Neural cell (in vitro differentiated cells): ENCODE results near the gene DOK6. TPM values are rescaled to one million over a fixed set of nuclear protein-coding genes. Genes with fewer than 3 reads are reported as not detected.

Experiments
- H2AFZ ChIP-seq: fragments of 200-600, 300-800 bp; sonication (generic), shearing (Covaris generic); 2 replicates; pipeline ENCODE4 v1.6.0; 2014; ENCODE audit warnings: low read depth, mild to moderate bottlenecking, antibody characterized with exemption, low read length, moderate library complexity
- H3F3A ChIP-seq: fragments of 200-600 bp; shearing (Covaris generic); 2 replicates; pipeline ENCODE4 v1.6.1; 2016; ENCODE audit warnings: mild to moderate bottlenecking, moderate library complexity, mixed read lengths, antibody characterized with exemption, low read length; ENCODE audit not compliant: insufficient read depth, poor library complexity, severe bottlenecking
- H3K27ac ChIP-seq: fragments of 200-600, 300-800 bp; sonication (generic), shearing (Covaris generic); 2 replicates; pipeline ENCODE4 v1.5.1; 2014; ENCODE audit warnings: mild to moderate bottlenecking, low read length, moderate library complexity
- H3K27me3 ChIP-seq: fragments of 300-800, 200-600 bp; sonication (generic), shearing (Covaris generic); 2 replicates; pipeline ENCODE4 v1.6.0; 2014; ENCODE audit warnings: mild to moderate bottlenecking, low read depth, low read length, moderate library complexity; ENCODE audit not compliant: insufficient read depth
- H3K36me3 ChIP-seq: fragments of 300-800, 200-600 bp; sonication (generic), shearing (Covaris generic); 2 replicates; pipeline ENCODE4 v1.5.1; 2014; ENCODE audit warnings: mild to moderate bottlenecking, antibody characterized with exemption, low read length, moderate library complexity; ENCODE audit not compliant: insufficient read depth
- H3K4me2 ChIP-seq: fragments of 300-800, 200-600 bp; sonication (generic), shearing (Covaris generic); 2 replicates; pipeline ENCODE4 v1.6.0; 2014; ENCODE audit warnings: mild to moderate bottlenecking, low read length
- H3K4me3 ChIP-seq: fragments of 300-800, 200-600 bp; sonication (generic), shearing (Covaris generic); 2 replicates; pipeline ENCODE4 v1.5.1; 2014; ENCODE audit warnings: mild to moderate bottlenecking, low read length, moderate library complexity
- H3K79me2 ChIP-seq: fragments of 200-600 bp; shearing (Covaris generic); replicated peaks from 2 replicates; pipeline ENCODE4 v1.6.0; 2014; ENCODE audit warnings: mild to moderate bottlenecking, low read length, moderate library complexity; ENCODE audit not compliant: insufficient read depth
- H3K9ac ChIP-seq: fragments of 300-800, 200-600 bp; sonication (generic), shearing (Covaris generic); 2 replicates; pipeline ENCODE4 v1.6.1; 2016; ENCODE audit warnings: mild to moderate bottlenecking, low read length, mixed read lengths
- H3K9me2 ChIP-seq: fragments of 200-600 bp; shearing (Covaris generic); 2 replicates; pipeline ENCODE4 v1.6.1; 2016; ENCODE audit warnings: mild to moderate bottlenecking, low read length, mixed read lengths; ENCODE audit not compliant: insufficient read depth
- H3K9me3 ChIP-seq: fragments of 200-600, 300-800 bp; sonication (generic), shearing (Covaris generic); 2 replicates; pipeline ENCODE4 v1.6.1; 2016; ENCODE audit warnings: mild to moderate bottlenecking, mixed run types, low read length, moderate library complexity, mixed read lengths
- H4K20me1 ChIP-seq: fragments of 200-600 bp; shearing (Covaris generic); 2 replicates; pipeline ENCODE4 v1.6.1; 2016; ENCODE audit warnings: mild to moderate bottlenecking, mixed run types; ENCODE audit not compliant: insufficient read depth
- CTCF ChIP-seq: fragments of 450-650 bp; IDR thresholded peaks from 2 replicates; pipeline ENCODE4 v1.5.1; 2014; ENCODE audit warnings: antibody characterized with exemption, mild to moderate bottlenecking, moderate library complexity; ENCODE audit not compliant: poor library complexity, severe bottlenecking
- EP300 ChIP-seq: fragments of 450-650 bp; conservative IDR thresholded peaks from 2 replicates; pipeline ENCODE4 v1.6.1; 2014; ENCODE audit warnings: antibody characterized with exemption, mild to moderate bottlenecking, moderate library complexity; ENCODE audit not compliant: poor library complexity, severe bottlenecking
- EZH2 ChIP-seq: fragments of 200-600, 300-800 bp; shearing (Covaris generic), sonication (generic); IDR thresholded peaks from 2 replicates; pipeline ENCODE4 v1.6.1; 2014; ENCODE audit warnings: antibody characterized with exemption, low read length, borderline replicate concordance, mild to moderate bottlenecking; ENCODE audit not compliant: insufficient read depth, poor library complexity, severe bottlenecking
- MXI1 ChIP-seq: fragments of 450-650 bp; conservative IDR thresholded peaks from 2 replicates; pipeline ENCODE4 v1.6.1; 2014; ENCODE audit warnings: antibody characterized with exemption, mild to moderate bottlenecking; ENCODE audit not compliant: poor library complexity, severe bottlenecking
- POLR2AphosphoS5 ChIP-seq: IDR thresholded peaks from 2 replicates; pipeline ENCODE4 v1.6.1; 2012
- RAD21 ChIP-seq: fragments of 450-650 bp; conservative IDR thresholded peaks from 2 replicates; pipeline ENCODE4 v1.6.1; 2014; ENCODE audit warnings: antibody characterized with exemption, mild to moderate bottlenecking, moderate library complexity
- REST ChIP-seq: IDR thresholded peaks from 2 replicates; pipeline ENCODE4 v1.6.1; 2012; ENCODE audit warnings: borderline replicate concordance
- SMC3 ChIP-seq: fragments of 450-650 bp; conservative IDR thresholded peaks from 2 replicates; pipeline ENCODE4 v1.6.1; 2014; ENCODE audit warnings: antibody characterized with exemption, mild to moderate bottlenecking, moderate library complexity; ENCODE audit not compliant: poor library complexity
- TAF1 ChIP-seq: IDR thresholded peaks from 2 replicates; pipeline ENCODE4 v1.6.1; 2012; ENCODE audit warnings: low read depth
- polyA plus RNA-seq: library from polyadenylated mRNA; depleted of rRNA; stranded (reverse); fragments of >200 nt; gene quantifications from 2 replicates; pipeline ENCODE4 v1.2.3, GENCODE V29; 2014

DOK6 gene
- polyA plus RNA-seq, 1 donor from 2014 or later = 9.7 TPM

GRCh38 chr18:69569133-69569532 lies 168.4 kb downstream of the DOK6 start:
- no peak overlapping the region for H3K4me3 ChIP-seq
- H3F3A ChIP-seq = no peaks in the 10 kb centered on the region
- no peaks in the 10 kb centered on the region for H3K9me2 ChIP-seq
- H4K20me1 ChIP-seq = no peaks in the 10 kb centered on the region
- H3K27ac ChIP-seq = no peak overlapping the region
- no peak overlapping the region for H3K9ac ChIP-seq
- no peak overlapping the region for H2AFZ ChIP-seq
- H3K36me3 ChIP-seq = peaks cover 6% of the 10 kb centered on the region
- TF ChIP-seq TAF1 (no peak), EZH2 (no peak), MXI1 (no peak), EP300 (no peak), RAD21 (no peak), POLR2AphosphoS5 (no peak), CTCF (no peak)
- no peaks in the 10 kb centered on the region for H3K27me3 ChIP-seq
- H3K9me3 ChIP-seq = peaks cover 4% of the 10 kb centered on the region
- no peaks in the 10 kb centered on the region for H3K79me2 ChIP-seq
- no peak overlapping the region for H3K4me2 ChIP-seq

- no peaks in the 10 kb centered on the region for H3K79me2 ChIP-seq
- no peaks in the 10 kb centered on the region for H3F3A ChIP-seq
- H3K36me3 ChIP-seq = no peaks in the 10 kb centered on the region
- no peak overlapping the region for H3K4me2 ChIP-seq
- no peak overlapping the region for H3K4me3 ChIP-seq
- no peak overlapping the region for H3K27ac ChIP-seq
- no peak for TF ChIP-seq REST
- TF ChIP-seq TAF1 = no peak
- no peak for TF ChIP-seq EP300
- TF ChIP-seq MXI1 = no peak
- no peaks in the 10 kb centered on the region for H3K9me2 ChIP-seq
- H2AFZ ChIP-seq = no peak overlapping the region
- no peaks in the 10 kb centered on the region for H4K20me1 ChIP-seq
- H3K27me3 ChIP-seq = no peaks in the 10 kb centered on the region
- H3K9me3 ChIP-seq = no peaks in the 10 kb centered on the region
- H3K9ac ChIP-seq = no peak overlapping the region
These were observed 173.7 kb downstream of the DOK6 start for GRCh38 chr18:69574401-69574800.

- no peak for TF ChIP-seq RAD21
- TF ChIP-seq SMC3 = no peak
- TF ChIP-seq EZH2 = no peak
- TF ChIP-seq TAF1 = no peak
- no peak for TF ChIP-seq CTCF
- no peak for TF ChIP-seq REST
- no peak for TF ChIP-seq MXI1
- TF ChIP-seq POLR2AphosphoS5 = no peak
- TF ChIP-seq EP300 = no peak
- no peaks in the 10 kb centered on the region for H3K27me3 ChIP-seq
- no peaks in the 10 kb centered on the region for H3K9me2 ChIP-seq
- H3K79me2 ChIP-seq = no peaks in the 10 kb centered on the region
- H3K4me3 ChIP-seq = no peak overlapping the region
- no peak overlapping the region for H3K4me2 ChIP-seq
- no peaks in the 10 kb centered on the region for H3F3A ChIP-seq
- H3K36me3 ChIP-seq = no peaks in the 10 kb centered on the region
- no peaks in the 10 kb centered on the region for H3K9me3 ChIP-seq
- H4K20me1 ChIP-seq = no peaks in the 10 kb centered on the region
- H3K27ac ChIP-seq = no peak overlapping the region
- no peak overlapping the region for H2AFZ ChIP-seq
- H3K9ac ChIP-seq = no peak overlapping the region
These were observed 179.4 kb downstream of the DOK6 start for GRCh38 chr18:69580107-69580506.
